Right cardiac atrium (tissue), 5 donors: Measurements from ENCODE around the gene FAP. TPM values are rescaled to one million over a fixed set of nuclear protein-coding genes. Genes with fewer than 3 reads are reported as not detected.
A peak's percentile ranks its signal among the peaks of the same experiment; 100 is the strongest.

Experiments
- ATAC-seq, 2 donors: fragments of 200-7000 bp; cut with Tn5 transposase; one replicate each; pipeline versions ENCODE4 v1.8.0 to v1.9.1; 2020; ENCODE audit warnings: moderate library complexity in 2 of 2, mild to moderate bottlenecking in 1 of 2
- DNase-seq, 3 donors: peaks; one replicate each; pipeline ENCODE4 v3.0.0-alpha.2; 2020
- H3K27ac ChIP-seq: one replicate; pipeline ENCODE4 v1.5.1; 2013; ENCODE audit warnings: mild to moderate bottlenecking, low read length, control low read depth, moderate library complexity
- H3K27me3 ChIP-seq: one replicate; pipeline ENCODE4 v1.6.1; 2013; ENCODE audit not compliant: control insufficient read depth, insufficient read depth
- H3K4me1 ChIP-seq: one replicate; pipeline ENCODE4 v1.6.1; 2013; ENCODE audit warnings: low read length; ENCODE audit not compliant: control insufficient read depth, insufficient read depth
- H3K4me3 ChIP-seq: one replicate; pipeline ENCODE4 v1.5.1; 2013; ENCODE audit warnings: low read length, control low read depth
- H3K9me3 ChIP-seq: one replicate; pipeline ENCODE4 v1.6.1; 2013; ENCODE audit warnings: low read length; ENCODE audit not compliant: control insufficient read depth
- WGBS: extraction: QIAGEN DNeasy Blood & Tissue Kit; methylation state at CpG from one replicate; pipeline ENCODE4 v1.1.7; 2013; 5-methylcytosine and 5-hydroxymethylcytosine counted together
- intact Hi-C, 4 donors: fragments of 100-400 bp; cut with DNase I; formaldehyde crosslinking; loops; one replicate each; pipeline versions ENCODE4 v1.11.0 to v1.14.0; 2022 to 2023
- polyA plus RNA-seq: library from polyadenylated mRNA; stranded (reverse); fragments of 200-250 nt; gene quantifications from one replicate; pipeline ENCODE4 v1.2.3, GENCODE V29; 2013
- total RNA-seq, 4 donors: library from RNA; stranded (reverse); fragmentation: NEBNext Ultra II Directional; extraction: Animal tissue kit (Norgen Biotek cat#: 25700); gene quantifications; one replicate each; pipeline ENCODE4 v1.2.1, GENCODE V29; 2021
- donor health status: healthy with polysubstance abuse.
- donor health status: DM: no; HTN: yes; CAD: no.
- donor health status: DM: no; HTN: no; CAD: no.
- donor health status: DM: no; HTN: yes; CAD: no; lungs with severe emphysema.
- donor health status: DM: yes; HTN: yes; CAD: no.

The FAP gene
- total and polyA plus RNA-seq, 5 donors, result 0.29 to 0.97 (median 0.43) TPM

GRCh38 chr2:162242586-162243280 is 512 bp downstream of the FAP start:
- H3K4me1 ChIP-seq, result peaks cover 2% of the 10 kb centered on the region
- no peaks in the 10 kb centered on the region for H3K27me3 ChIP-seq
- 50% methylated on average over 5 of the region's 5 CpGs for WGBS
- ATAC-seq, result no peak
- H3K27ac ChIP-seq, result no peak overlapping the region
- intact Hi-C loops, result no loop called here
- H3K9me3 ChIP-seq, result no peaks in the 10 kb centered on the region
- peak overlapping the region; percentile 43 for H3K4me3 ChIP-seq
- DNase-seq, result no peak

GRCh38 chr2:162241571-162241970 is 1.7 kb downstream of the FAP start:
- H3K27ac ChIP-seq, result no peak overlapping the region
- no peaks in the 10 kb centered on the region for H3K27me3 ChIP-seq
- H3K4me3 ChIP-seq, result no peak overlapping the region
- intact Hi-C loops, result no loop called here
- WGBS, result 93% methylated on average over 1 of the region's 1 CpG
- H3K4me1 ChIP-seq, result peaks cover 2% of the 10 kb centered on the region
- no peaks in the 10 kb centered on the region for H3K9me3 ChIP-seq
- ATAC-seq, result no peak
- no peak for DNase-seq

- Histone ChIP-seq H3K4me1 (no peaks in the 10 kb centered on the region), H3K27ac (no peak overlapping the region), H3K4me3 (no peak overlapping the region), H3K9me3 (no peaks in the 10 kb centered on the region), H3K27me3 (no peaks in the 10 kb centered on the region)
- peak in 2 of 3 donors; percentile 25 to 43 for DNase-seq
- intact Hi-C loops, result no loop called here
- ATAC-seq, result no peak
- WGBS, result 94% methylated on average over 38 of the region's 38 CpGs
These were observed 8.4 kb downstream of the FAP start for GRCh38 chr2:162234620-162235462.

GRCh38 chr2:162233197-162233596 is 10.0 kb downstream of the FAP start:
- WGBS, result 52% methylated on average over 1 of the region's 1 CpG
- DNase-seq (no peak), ATAC-seq (no peak)
- Histone ChIP-seq H3K27ac (no peak overlapping the region), H3K9me3 (no peaks in the 10 kb centered on the region), H3K4me1 (no peaks in the 10 kb centered on the region), H3K27me3 (no peaks in the 10 kb centered on the region), H3K4me3 (no peak overlapping the region)
- intact Hi-C loops, result no loop called here

GRCh38 chr2:162232671-162233070 is 10.6 kb downstream of the FAP start:
- ATAC-seq, result no peak
- H3K4me3 ChIP-seq, result no peak overlapping the region
- no peak overlapping the region for H3K27ac ChIP-seq

GRCh38 chr2:162232027-162232426 is 11.2 kb downstream of the FAP start:
- H3K27ac ChIP-seq, result no peak overlapping the region
- intact Hi-C loops, result no loop called here
- H3K4me1 ChIP-seq, result no peaks in the 10 kb centered on the region
- H3K4me3 ChIP-seq, result no peak overlapping the region
- WGBS, result 37% methylated on average over 2 of the region's 2 CpGs
- no peak for ATAC-seq
- no peaks in the 10 kb centered on the region for H3K9me3 ChIP-seq
- DNase-seq, result no peak
- no peaks in the 10 kb centered on the region for H3K27me3 ChIP-seq

More at GRCh38 chr2:162232671-162233070, 10.6 kb downstream of the FAP start:
- Histone ChIP-seq H3K9me3 (no peaks in the 10 kb centered on the region), H3K27me3 (no peaks in the 10 kb centered on the region), H3K4me1 (no peaks in the 10 kb centered on the region)
- 61% methylated on average over 2 of the region's 2 CpGs for WGBS
- intact Hi-C loops, result no loop called here
- DNase-seq, result no peak

- no peaks in the 10 kb centered on the region for H3K9me3 ChIP-seq
- whole genome bisulfite sequencing, result 44% methylated on average over 1 of the region's 1 CpG
- H3K27me3 ChIP-seq, result no peaks in the 10 kb centered on the region
- H3K4me3 ChIP-seq, result no peak overlapping the region
- no peak for DNase-seq
- H3K4me1 ChIP-seq, result no peaks in the 10 kb centered on the region
- no peak overlapping the region for H3K27ac ChIP-seq
- intact Hi-C loops, result no loop called here
- ATAC-seq, result no peak
These were observed 12.5 kb downstream of the FAP start for GRCh38 chr2:162230761-162231160.

GRCh38 chr2:162226836-162227235 is 16.4 kb downstream of the FAP start:
- intact Hi-C loops, result loop anchor here in 1 of 4 donors (10.0 kb wide), 1 partner anchor 68 kb away; no protein-coding TSS in a partner anchor
- H3K27ac ChIP-seq, result no peak overlapping the region
- H3K4me3 ChIP-seq, result no peak overlapping the region
- H3K27me3 ChIP-seq, result no peaks in the 10 kb centered on the region
- H3K4me1 ChIP-seq, result no peaks in the 10 kb centered on the region
- ATAC-seq, result no peak
- H3K9me3 ChIP-seq, result no peaks in the 10 kb centered on the region
- DNase-seq, result no peak

- intact Hi-C loops, result loop anchor here in 3 of 4 donors (5.0 to 10.0 kb wide), 2 partner anchors 74 to 76 kb away; no protein-coding TSS in a partner anchor
- 50% methylated on average over 11 of the region's 11 CpGs for WGBS
- Histone ChIP-seq H3K27me3 (no peaks in the 10 kb centered on the region), H3K4me3 (no peak overlapping the region), H3K4me1 (no peaks in the 10 kb centered on the region), H3K9me3 (no peaks in the 10 kb centered on the region), H3K27ac (no peak overlapping the region)
- ATAC-seq (peak; percentile 67 to 78), DNase-seq (peak; percentile 58 to 83 (median 79))
These were observed 22.2 kb downstream of the FAP start for GRCh38 chr2:162221064-162221463.

- no peaks in the 10 kb centered on the region for H3K27me3 ChIP-seq
These were observed 22.9 kb downstream of the FAP start for GRCh38 chr2:162220368-162220767.

GRCh38 chr2:162219426-162219825 is 23.8 kb downstream of the FAP start:
- DNase-seq (no peak), ATAC-seq (no peak)
- no peaks in the 10 kb centered on the region for H3K27me3 ChIP-seq
- 62% methylated on average over 4 of the region's 4 CpGs for WGBS
- H3K4me1 ChIP-seq, result no peaks in the 10 kb centered on the region
- H3K27ac ChIP-seq, result no peak overlapping the region
- intact Hi-C loops, result no loop called here
- H3K4me3 ChIP-seq, result no peak overlapping the region
- H3K9me3 ChIP-seq, result no peaks in the 10 kb centered on the region

More at GRCh38 chr2:162220368-162220767, 22.9 kb downstream of the FAP start:
- H3K4me1 ChIP-seq, result no peaks in the 10 kb centered on the region
- intact Hi-C loops, result loop anchor here in 3 of 4 donors (5.0 to 10.0 kb wide), 2 partner anchors 74 to 77 kb away; no protein-coding TSS in a partner anchor
- no peaks in the 10 kb centered on the region for H3K9me3 ChIP-seq
- 48% methylated on average over 1 of the region's 1 CpG for WGBS
- H3K27ac ChIP-seq, result no peak overlapping the region
- no peak for ATAC-seq
- no peak for DNase-seq
- no peak overlapping the region for H3K4me3 ChIP-seq
